ENCODE measurements around the gene NOG.

GRCh38 chr17:56558088-56558487 is 35.4 kb upstream of the NOG start:
- TF ChIP-seq POLR2A (IDR thresholded peaks at IDR 0.05; ENCODE audit: low read length) (no peak), GATA1 (IDR thresholded peaks at IDR 0.05; ENCODE audit: low read depth, low read length) (no peak)
